ENCODE data around the gene GOLGA6A. TPM values are rescaled to one million over a fixed set of nuclear protein-coding genes. Genes with fewer than 3 reads are reported as not detected.

Gene GOLGA6A
- total and polyA plus RNA-seq, 2 of the 8 experiments (the other 6 are each of a cell fraction or from before 2014, with no cell fraction given), result 0.80 to 1.0 TPM

DNA sequence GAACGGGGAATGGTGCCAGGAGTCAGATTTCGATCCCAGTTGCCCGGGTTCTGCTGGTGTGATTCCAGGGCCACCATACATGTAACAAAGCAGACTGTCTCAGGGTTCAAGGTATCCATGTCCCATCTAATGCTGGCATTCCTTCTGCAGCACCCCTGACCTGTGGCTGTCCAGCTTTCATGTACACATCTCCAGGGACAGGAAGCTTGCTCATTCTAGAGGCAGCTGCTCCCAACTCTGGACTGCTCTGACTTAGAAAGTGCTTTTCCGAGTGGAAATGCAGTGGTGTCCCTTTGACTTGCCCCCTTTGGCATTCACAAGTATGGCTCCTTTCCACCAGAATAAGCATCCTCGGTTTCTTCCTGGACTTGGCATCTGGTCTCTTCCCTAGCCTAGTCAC, 56.9 kb downstream of the GOLGA6A start (continued):
- TF ChIP-seq CHD7 (IDR thresholded peaks at IDR 0.05; ENCODE audit: insufficient replicate concordance, low read length) (no peak), PHF8 (conservative IDR thresholded peaks at IDR 0.05; ENCODE audit: low read depth, low read length) (no peak), ZNF274 (IDR thresholded peaks at IDR 0.05; ENCODE audit: borderline replicate concordance, extremely low read depth, low read length) (no peak), CBX5 (IDR thresholded peaks at IDR 0.05; ENCODE audit: low read depth, low read length) (no peak), TEAD4 (IDR thresholded peaks at IDR 0.05; ENCODE audit: low read depth, low read length) (no peak), TCF12 (IDR thresholded peaks at IDR 0.05; ENCODE audit: low read depth, low read length) (no peak), ATF3 (IDR thresholded peaks at IDR 0.05; ENCODE audit: insufficient read depth, low read depth, low read length) (no peak), SP1 (IDR thresholded peaks at IDR 0.05; ENCODE audit: low read depth, low read length) (no peak), POLR2AphosphoS5 (IDR thresholded peaks at IDR 0.05; ENCODE audit: low read depth, low read length) (no peak), GTF2F1 (IDR thresholded peaks at IDR 0.05; ENCODE audit: borderline replicate concordance, low read depth, low read length) (no peak), SP2 (IDR thresholded peaks at IDR 0.05; ENCODE audit: low read length) (no peak)
- TF ChIP-seq, protein P1, sequence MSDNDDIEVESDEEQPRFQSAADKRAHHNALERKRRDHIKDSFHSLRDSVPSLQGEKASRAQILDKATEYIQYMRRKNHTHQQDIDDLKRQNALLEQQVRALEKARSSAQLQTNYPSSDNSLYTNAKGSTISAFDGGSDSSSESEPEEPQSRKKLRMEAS (IDR thresholded peaks at IDR 0.05), result no peak

Measured in H1 (cell line).